ENCODE measurements around the gene EZR.
"Not testable (repeated sequence)": the region's sequence is repeated elsewhere in the genome, so short reads cannot be mapped to it uniquely, and the experiment has no call there.

The EZR gene

DNA sequence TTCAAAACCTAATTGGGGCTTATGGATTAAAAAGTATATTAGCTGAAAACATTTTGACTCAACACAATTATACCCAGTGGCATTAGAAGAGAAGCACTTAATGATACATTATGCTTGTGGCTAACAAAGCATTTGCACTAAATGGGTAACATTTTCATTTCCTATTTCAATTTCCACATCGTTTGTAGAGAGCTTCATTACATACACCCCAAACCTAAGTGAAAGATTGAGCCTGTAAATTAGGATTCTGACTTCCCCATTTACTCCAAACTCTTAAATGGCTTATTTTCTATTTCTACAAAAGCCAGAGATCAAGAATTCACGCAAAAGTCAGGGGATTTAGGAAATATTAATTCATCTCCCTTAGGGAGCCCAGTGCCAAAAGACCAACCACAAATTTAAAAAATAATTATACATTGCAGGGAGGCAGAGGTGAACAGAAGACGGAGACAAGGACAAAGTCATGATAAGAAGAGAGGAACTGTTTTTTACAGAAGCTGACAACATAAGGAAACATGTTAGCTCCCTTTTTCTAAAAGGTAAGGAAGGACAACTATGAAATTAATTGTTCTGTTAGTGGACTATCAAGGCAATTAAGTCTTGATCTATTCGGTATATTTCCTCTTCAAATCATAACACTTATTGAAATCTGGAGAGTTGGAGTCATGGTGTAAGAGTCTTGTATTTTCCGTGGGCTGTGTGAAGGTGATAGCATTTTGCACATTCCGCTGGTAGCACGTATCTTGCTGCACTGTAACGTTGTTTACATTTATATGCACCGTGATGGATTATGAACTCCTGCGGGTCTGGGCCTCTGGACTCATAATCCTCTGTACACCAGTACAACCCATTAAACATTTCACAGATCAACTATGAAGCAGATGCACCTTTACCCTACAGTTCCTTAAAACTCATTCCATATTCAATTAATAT, 24.8 kb upstream of the EZR start:
- DNase-seq (ENCODE audit: low read depth in 3 of 3): no peak

- DNase-seq (ENCODE audit: low read depth in 3 of 3): no peak
Measured at GRCh38 chr6:158841358-158841757, 22.2 kb upstream of the EZR start.

DNA sequence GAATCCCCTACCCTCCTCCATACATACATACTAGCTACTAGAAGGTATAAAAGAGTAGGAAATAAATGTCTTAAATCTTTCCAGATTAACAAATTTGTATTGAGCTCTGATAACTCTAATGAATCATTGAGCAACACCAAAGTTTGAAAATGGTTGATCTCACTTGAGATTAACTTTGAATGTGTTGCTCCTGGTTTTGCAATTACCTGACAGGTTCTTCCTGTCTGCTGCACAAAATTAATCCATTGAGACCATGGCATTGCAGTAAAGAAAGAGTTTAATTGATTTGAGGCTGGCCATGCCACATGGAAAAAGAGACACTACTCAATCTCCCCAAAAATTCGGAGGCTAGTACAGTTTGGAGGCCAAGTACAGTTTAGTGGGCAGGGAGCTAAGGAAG, 21.3 kb upstream of the EZR start:
- DNase-seq (ENCODE audit: low read depth in 3 of 3): no peak

GRCh38 chr6:158839796-158840195, 20.6 kb upstream of the EZR start:
- DNase-seq (ENCODE audit: low read depth in 3 of 3): no peak

GRCh38 chr6:158838790-158839189, 19.6 kb upstream of the EZR start:
- not testable (repeated sequence) for DNase-seq (ENCODE audit: low read depth in 3 of 3)

- DNase-seq (ENCODE audit: low read depth in 3 of 3): no peak
Measured at GRCh38 chr6:158837684-158838625, 18.8 kb upstream of the EZR start.

GRCh38 chr6:158836625-158837311, 17.6 kb upstream of the EZR start:
- DNase-seq (ENCODE audit: low read depth in 3 of 3): no peak

- DNase-seq (ENCODE audit: low read depth in 3 of 3): no peak
Measured at GRCh38 chr6:158835616-158836221, 16.6 kb upstream of the EZR start.

GRCh38 chr6:158834675-158835385, 15.7 kb upstream of the EZR start:
- DNase-seq (ENCODE audit: low read depth in 3 of 3): no peak

DNA sequence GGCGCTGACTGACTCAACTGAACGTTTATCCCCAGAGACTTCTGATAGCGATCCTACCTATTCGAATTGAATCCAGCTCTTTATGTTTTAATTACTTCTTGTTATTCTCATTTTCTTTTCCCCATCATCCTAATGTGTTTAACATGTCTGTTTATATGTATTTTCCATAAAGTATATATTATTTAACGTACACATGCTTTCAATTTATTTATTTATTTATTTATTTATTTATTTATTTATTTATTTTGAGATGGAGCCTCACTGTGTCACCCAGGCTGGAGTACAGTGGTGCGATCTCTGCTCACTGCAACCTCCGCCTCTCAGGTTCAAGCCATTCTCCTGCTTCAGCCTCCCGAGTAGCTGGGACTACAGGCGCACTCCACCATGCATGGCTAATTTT, 13.6 kb upstream of the EZR start:
- not testable (repeated sequence) for DNase-seq (ENCODE audit: low read depth in 3 of 3)

DNA sequence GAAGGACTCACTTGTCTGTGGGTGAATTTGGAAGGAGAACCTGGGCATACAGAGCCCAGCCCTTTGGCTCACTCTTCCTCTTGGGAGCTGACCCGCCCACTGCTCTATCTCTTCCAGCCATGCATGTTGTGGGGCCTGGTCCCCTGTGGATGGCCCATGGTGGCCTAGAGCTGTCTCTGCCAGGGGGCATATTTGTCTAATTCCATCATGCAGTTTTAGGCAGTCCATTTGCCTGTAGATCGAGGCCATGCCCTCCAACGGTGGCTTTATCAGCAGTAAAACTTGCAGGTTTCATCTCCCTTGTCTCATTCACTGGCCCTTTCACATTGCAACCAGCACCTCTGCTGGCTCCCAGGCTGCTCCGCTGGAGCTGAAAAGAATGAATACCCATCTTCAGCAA, 12.9 kb upstream of the EZR start:
- DNase-seq (ENCODE audit: low read depth in 3 of 3): no peak

GRCh38 chr6:158831571-158831970, 12.4 kb upstream of the EZR start:
- DNase-seq (ENCODE audit: low read depth in 3 of 3): no peak

GRCh38 chr6:158830736-158831135, 11.6 kb upstream of the EZR start:
- no peak for DNase-seq (ENCODE audit: low read depth in 3 of 3)

- no peak for DNase-seq (ENCODE audit: low read depth in 3 of 3)
Measured at GRCh38 chr6:158828807-158829206, 9.6 kb upstream of the EZR start.

DNA sequence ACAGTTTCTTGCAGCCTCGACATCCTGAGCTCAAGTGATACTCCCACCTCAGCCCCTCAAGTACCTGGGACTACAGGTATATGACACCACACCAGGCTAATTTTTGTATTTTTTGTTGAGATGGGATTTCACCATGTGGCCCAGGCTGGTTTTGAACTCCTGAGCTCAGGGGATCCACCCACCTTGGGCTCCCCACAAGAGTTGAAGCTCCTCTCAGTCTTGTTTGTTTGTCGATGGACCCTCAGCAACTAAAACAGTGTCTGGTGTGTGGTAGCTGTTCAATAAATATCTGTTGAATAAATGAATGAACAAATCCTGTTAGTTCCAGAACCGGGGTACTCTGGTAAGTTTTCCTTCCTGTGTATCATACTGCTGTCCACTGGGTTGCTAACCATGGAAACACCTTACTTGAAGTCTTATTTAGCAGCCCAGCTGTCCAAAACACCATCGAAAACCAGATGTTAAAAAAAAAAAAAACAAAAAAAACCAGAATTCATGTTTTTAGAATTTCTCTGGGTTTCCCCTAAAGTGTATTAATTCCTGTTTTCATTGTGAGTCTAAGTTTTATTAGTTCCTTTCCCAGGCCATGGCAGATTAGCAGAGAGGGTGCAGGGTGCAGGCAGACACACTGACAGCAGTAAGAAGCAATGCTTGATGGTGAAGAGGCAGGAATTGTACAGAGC, 7.8 kb upstream of the EZR start:
- no peak for DNase-seq (ENCODE audit: low read depth in 3 of 3)

DNA sequence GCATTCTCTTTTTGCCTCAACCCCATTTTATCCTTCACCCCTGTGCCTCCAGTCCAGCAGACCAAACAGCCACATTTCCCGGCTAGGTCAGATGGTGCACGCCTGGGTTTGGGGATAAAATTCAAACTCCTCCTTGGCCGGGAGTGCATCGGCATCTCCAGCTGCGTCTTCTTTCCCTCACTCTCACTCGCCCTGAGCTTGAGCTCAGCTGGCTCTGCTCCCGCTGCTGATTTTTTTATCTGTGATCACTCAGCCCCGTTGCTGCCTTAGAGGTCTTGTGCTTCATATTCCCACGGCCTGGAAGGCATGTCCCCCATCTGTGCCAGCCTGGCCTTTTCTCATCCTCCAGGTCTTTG, 6.8 kb upstream of the EZR start:
- no peak for DNase-seq (ENCODE audit: low read depth in 3 of 3)

- no peak for DNase-seq (ENCODE audit: low read depth in 3 of 3)
Measured at GRCh38 chr6:158825038-158825950, 6.1 kb upstream of the EZR start.

DNA sequence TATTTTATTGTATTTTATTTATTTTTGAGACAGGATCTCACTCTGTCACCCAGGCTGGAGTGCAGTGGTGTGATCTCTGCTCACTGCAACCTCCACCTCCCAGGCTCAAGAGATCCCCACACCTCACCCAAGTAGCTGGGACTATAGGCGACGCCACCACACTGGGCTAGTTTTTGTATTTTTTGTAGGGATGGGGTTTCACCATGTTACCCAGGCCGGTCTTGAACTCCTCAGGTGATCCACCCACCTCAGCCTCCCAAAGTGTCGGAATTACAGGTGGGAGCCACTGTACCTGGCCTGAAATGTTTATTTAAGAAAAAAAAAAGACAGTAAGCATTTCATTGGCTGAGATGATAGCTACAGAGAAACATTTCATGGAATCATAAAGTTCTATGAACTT, 4.4 kb upstream of the EZR start:
- DNase-seq (ENCODE audit: low read depth in 3 of 3): not testable (repeated sequence)

DNA sequence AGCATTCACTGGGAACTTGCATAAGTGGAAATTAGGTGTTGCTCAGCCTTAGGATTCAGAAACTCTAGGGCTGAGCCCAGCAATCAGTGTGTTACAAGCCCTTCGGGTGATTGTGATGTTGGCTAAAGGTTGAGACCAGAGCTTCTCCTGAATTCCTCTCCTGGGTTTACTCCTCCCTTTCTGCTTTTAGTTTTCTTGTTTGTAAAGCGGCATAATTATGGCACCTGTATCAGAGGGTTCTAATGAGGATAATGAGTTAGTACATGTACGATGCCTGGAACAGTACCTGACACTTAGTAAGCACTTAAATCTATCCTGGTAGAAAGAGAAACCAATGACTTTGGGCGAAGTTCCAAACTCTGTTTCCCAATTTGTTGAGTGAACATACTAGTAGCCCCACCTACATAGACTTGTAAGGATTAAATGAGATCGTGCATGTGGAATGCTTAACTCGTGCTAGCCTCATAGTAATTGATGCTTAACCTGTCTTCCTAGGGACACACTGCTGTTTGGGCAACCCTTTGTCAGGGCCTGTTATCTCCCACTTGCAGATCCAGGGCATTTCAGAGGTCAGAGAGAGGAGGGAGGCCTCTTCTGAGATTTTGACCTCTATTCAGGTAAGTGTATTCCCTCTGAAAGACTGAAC, 932 bp upstream of the EZR start:
- no peak for DNase-seq (ENCODE audit: low read depth in 3 of 3)
